Loucy (cell line): ENCODE measurements around the gene DAGLA.

Source experiments
- H2AFZ ChIP-seq: fragments of 200-600 bp; sonication (generic); 2 replicates; pipeline ENCODE4 v1.6.0; 2016; ENCODE audit warnings: antibody characterized with exemption, mild to moderate bottlenecking, low read length, moderate library complexity
- H3F3A ChIP-seq: fragments of 200-600 bp; 2 replicates; pipeline ENCODE4 v1.6.0; 2016; ENCODE audit warnings: antibody characterized with exemption, low read depth, mild to moderate bottlenecking
- H3K27me3 ChIP-seq: fragments of 200-600 bp; sonication (generic); 2 replicates; pipeline ENCODE4 v1.6.1; 2014; ENCODE audit warnings: low read length, mild to moderate bottlenecking; ENCODE audit not compliant: insufficient read depth, poor library complexity, severe bottlenecking
- H3K36me3 ChIP-seq: fragments of 200-600 bp; sonication (generic); 2 replicates; pipeline ENCODE4 v1.6.1; 2016; ENCODE audit warnings: low read length; ENCODE audit not compliant: insufficient read depth
- H3K4me1 ChIP-seq: fragments of 200-600 bp; sonication (generic); 2 replicates; pipeline ENCODE4 v1.5.1; 2014; ENCODE audit warnings: low read length, mild to moderate bottlenecking; ENCODE audit not compliant: insufficient read depth, poor library complexity, severe bottlenecking
- H3K4me2 ChIP-seq: fragments of 200-600 bp; sonication (generic); 2 replicates; pipeline ENCODE4 v1.6.0; 2014; ENCODE audit warnings: antibody characterized with exemption, low read length, low read depth, mild to moderate bottlenecking; ENCODE audit not compliant: poor library complexity, severe bottlenecking
- H3K4me3 ChIP-seq: fragments of 200-600 bp; sonication (generic); 2 replicates; pipeline ENCODE4 v1.5.1; 2014; ENCODE audit warnings: low read length, mild to moderate bottlenecking, mixed read lengths; ENCODE audit not compliant: poor library complexity, severe bottlenecking
- H3K79me2 ChIP-seq: fragments of 200-600 bp; sonication (generic); 2 replicates; pipeline ENCODE4 v1.6.1; 2014; ENCODE audit warnings: low read length; ENCODE audit not compliant: insufficient read depth
- H3K9ac ChIP-seq: fragments of 200-600 bp; sonication (generic); 2 replicates; pipeline ENCODE4 v1.6.0; 2014; ENCODE audit warnings: mild to moderate bottlenecking, low read depth, low read length, moderate library complexity; ENCODE audit not compliant: poor library complexity, severe bottlenecking
- H3K9me2 ChIP-seq: fragments of 200-600 bp; sonication (generic); replicated peaks from 2 replicates; pipeline ENCODE4 v1.6.1; 2016; ENCODE audit warnings: low read depth, low read length, mixed read lengths
- H3K9me3 ChIP-seq: fragments of 200-600 bp; sonication (generic); 2 replicates; pipeline ENCODE4 v1.6.1; 2014; ENCODE audit warnings: mild to moderate bottlenecking, antibody characterized with exemption, low read length, low read depth; ENCODE audit not compliant: insufficient read depth
- H4K20me1 ChIP-seq: fragments of 200-600 bp; sonication (generic); 2 replicates; pipeline ENCODE4 v1.6.0; 2014; ENCODE audit warnings: antibody characterized with exemption, low read length, mild to moderate bottlenecking; ENCODE audit not compliant: insufficient read depth, poor library complexity, severe bottlenecking
- CTCF ChIP-seq: fragments of 200-600 bp; sonication (generic); conservative IDR thresholded peaks from 2 replicates; pipeline ENCODE4 v1.5.1; 2014; ENCODE audit warnings: mild to moderate bottlenecking, antibody characterized with exemption, low read length
- EZH2phosphoT487 ChIP-seq: fragments of 200-600 bp; IDR thresholded peaks from 2 replicates; pipeline ENCODE4 v1.6.1; 2018; ENCODE audit warnings: antibody characterized with exemption, mild to moderate bottlenecking, moderate library complexity, borderline replicate concordance

DAGLA gene

DNA sequence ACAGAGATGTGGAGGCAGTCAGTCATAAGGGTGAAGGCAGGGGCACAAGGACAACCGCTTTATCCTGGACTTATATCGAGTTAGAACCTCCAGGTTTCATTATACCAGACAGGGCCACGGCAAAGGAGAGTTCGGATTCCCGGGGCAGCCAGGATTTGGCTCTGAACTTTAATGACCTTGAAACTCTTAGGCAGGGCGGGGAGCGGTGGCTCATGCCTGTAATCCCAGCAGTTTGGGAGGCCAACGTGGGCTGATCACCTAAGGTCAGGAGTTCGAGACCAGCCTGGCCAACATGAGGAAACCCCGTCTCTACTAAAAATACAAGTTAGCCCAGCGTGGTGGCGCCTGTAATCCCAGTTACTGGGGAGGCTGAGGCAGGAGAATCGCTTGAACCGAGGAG is 71.2 kb downstream of the DAGLA start:
- H3K4me1 ChIP-seq = peaks cover 10% of the 10 kb centered on the region
- H3F3A ChIP-seq = no peaks in the 10 kb centered on the region
- H3K9me2 ChIP-seq = no peaks in the 10 kb centered on the region
- no peaks in the 10 kb centered on the region for H3K27me3 ChIP-seq
- H3K9ac ChIP-seq = no peak overlapping the region
- no peak overlapping the region for H2AFZ ChIP-seq
- H3K9me3 ChIP-seq = no peaks in the 10 kb centered on the region
- TF ChIP-seq EZH2phosphoT487 = no peak
- no peak for TF ChIP-seq CTCF
- no peaks in the 10 kb centered on the region for H3K79me2 ChIP-seq
- no peak overlapping the region for H3K4me2 ChIP-seq
- no peak overlapping the region for H3K4me3 ChIP-seq
- H4K20me1 ChIP-seq = no peaks in the 10 kb centered on the region
- H3K36me3 ChIP-seq = no peaks in the 10 kb centered on the region

- H3K9me3 ChIP-seq = no peaks in the 10 kb centered on the region
- TF ChIP-seq CTCF = no peak
- TF ChIP-seq EZH2phosphoT487 = no peak
- no peak within 1 kb of the TSS for H3K4me3 ChIP-seq
- H3F3A ChIP-seq = no peaks in the 10 kb centered on the region
- no peaks in the 10 kb centered on the region for H3K27me3 ChIP-seq
- no peak within 1 kb of the TSS for H2AFZ ChIP-seq
- peaks cover 19% of the 10 kb centered on the region for H3K4me1 ChIP-seq
- H3K36me3 ChIP-seq = no peaks in the 10 kb centered on the region
- H3K9ac ChIP-seq = no peak within 1 kb of the TSS
- H3K4me2 ChIP-seq = no peak within 1 kb of the TSS
- no peaks in the 10 kb centered on the region for H4K20me1 ChIP-seq
- no peaks in the 10 kb centered on the region for H3K9me2 ChIP-seq
- H3K79me2 ChIP-seq = no peaks in the 10 kb centered on the region
Observed at GRCh38 chr11:61752117-61752924, 72.1 kb downstream of the DAGLA start, which contains the start of gene MYRF. MYRF (plus strand) TSS chr11:61752636; CDS start chr11:61752745, 109 bp downstream.

DNA sequence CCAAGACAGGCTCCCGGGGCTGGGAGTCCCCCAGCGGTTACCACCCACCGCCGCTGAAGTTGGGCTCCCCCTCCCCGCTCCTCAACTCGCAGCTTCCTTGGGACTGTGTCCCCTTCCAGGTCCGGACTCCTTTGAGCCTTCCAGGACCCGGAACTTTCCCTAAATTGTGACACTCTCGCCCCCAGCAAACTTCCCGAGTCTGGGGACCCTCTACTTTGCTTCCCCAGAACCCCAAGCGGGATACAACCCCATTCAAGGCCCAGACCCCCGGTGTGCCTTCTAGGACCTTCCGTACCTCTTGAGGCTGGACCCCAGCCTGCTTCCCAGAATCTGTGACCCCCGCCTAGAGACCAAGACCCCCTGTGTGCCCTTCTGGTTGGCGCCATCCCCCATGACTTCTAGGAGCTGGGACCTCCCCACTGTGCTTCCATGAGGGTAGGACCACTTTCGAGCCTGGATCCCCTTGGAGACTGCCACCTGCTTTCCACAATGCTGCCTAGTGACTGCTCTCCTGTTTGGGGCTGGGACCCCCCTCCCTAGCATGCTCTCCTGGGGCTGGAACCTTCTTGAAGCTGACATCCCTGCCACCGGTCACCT is 72.8 kb downstream of the DAGLA start:
- H3K36me3 ChIP-seq = no peaks in the 10 kb centered on the region
- no peaks in the 10 kb centered on the region for H3F3A ChIP-seq
- TF ChIP-seq CTCF = no peak
- TF ChIP-seq EZH2phosphoT487 = no peak
- peaks cover 19% of the 10 kb centered on the region for H3K4me1 ChIP-seq
- no peaks in the 10 kb centered on the region for H3K9me2 ChIP-seq
- H3K4me3 ChIP-seq = no peak overlapping the region
- H2AFZ ChIP-seq = no peak overlapping the region
- no peaks in the 10 kb centered on the region for H3K9me3 ChIP-seq
- no peaks in the 10 kb centered on the region for H4K20me1 ChIP-seq
- no peaks in the 10 kb centered on the region for H3K27me3 ChIP-seq
- H3K79me2 ChIP-seq = no peaks in the 10 kb centered on the region
- no peak overlapping the region for H3K9ac ChIP-seq
- H3K4me2 ChIP-seq = no peak overlapping the region
